Measurements from ENCODE around the gene SERPINB4. TPM values are rescaled to one million over a fixed set of nuclear protein-coding genes. Genes with fewer than 3 reads are reported as not detected.

Gene SERPINB4
- total RNA-seq, 2 experiments from 2014 or later = not detected

Other genes with a start within 250 kb of the SERPINB4 start
- gene VPS4B, start 221.8 kb downstream of the SERPINB4 start, total RNA-seq = 10 to 100 TPM; 69.9 to 84.7 TPM
- not detected for gene SERPINB5, start 167.3 kb downstream of the SERPINB4 start, total RNA-seq
- gene SERPINB12, start 101.9 kb downstream of the SERPINB4 start, total RNA-seq = not detected
- not detected for gene SERPINB13, start 56.9 kb downstream of the SERPINB4 start, total RNA-seq
- gene SERPINB3, start 17.6 kb upstream of the SERPINB4 start, total RNA-seq = not detected
- not detected for gene SERPINB11, start 58.7 kb upstream of the SERPINB4 start, total RNA-seq
- gene SERPINB7, start 131.2 kb upstream of the SERPINB4 start, total RNA-seq = not detected
- gene SERPINB2, start 243.4 kb upstream of the SERPINB4 start, total RNA-seq = not detected